T-helper 9 cell (primary cell): Measurements from ENCODE around the gene CLUH.

Experiments used
- DNase-seq: peaks from one replicate; pipeline ENCODE4 v3.0.0-alpha.2; 2020

The CLUH gene

DNA sequence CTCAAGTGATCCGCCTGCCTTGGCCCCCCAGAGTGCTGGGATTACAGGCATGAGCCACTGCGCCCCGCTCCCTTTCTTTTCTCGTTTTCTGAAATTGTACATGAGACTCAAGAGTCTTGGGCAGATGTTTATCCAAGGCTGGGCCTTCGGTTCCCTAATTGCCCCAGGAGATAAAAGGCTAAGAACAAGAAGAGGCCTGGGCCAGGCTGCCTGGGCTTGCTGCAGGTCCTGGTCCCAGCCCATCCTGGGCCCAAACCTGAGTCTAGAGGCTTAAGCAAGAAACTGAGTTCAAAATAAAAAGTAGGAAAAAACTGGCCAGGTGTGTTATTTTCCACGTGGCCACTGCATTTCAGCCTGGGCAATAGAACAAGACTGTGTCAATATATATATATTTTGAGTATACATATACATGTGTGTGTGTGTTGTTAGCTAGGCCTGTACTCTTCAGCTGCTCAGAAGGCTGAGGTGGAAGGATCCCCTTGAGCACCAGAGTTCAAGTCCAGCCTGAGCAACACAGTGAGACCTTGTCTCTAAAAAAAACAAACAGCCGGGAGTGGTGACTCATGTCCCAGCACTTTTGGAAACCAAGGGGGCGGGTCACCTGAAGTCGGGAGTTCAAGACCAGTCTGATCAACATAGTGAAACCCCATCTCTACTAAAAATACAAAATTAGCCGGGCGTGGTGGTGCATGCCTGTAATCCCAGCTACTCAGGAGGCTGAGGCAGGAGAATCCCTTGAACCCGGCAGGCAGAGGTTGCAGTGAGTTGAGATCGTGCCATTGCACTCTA lies 6.8 kb upstream of the CLUH start:
- no peak for DNase-seq

DNA sequence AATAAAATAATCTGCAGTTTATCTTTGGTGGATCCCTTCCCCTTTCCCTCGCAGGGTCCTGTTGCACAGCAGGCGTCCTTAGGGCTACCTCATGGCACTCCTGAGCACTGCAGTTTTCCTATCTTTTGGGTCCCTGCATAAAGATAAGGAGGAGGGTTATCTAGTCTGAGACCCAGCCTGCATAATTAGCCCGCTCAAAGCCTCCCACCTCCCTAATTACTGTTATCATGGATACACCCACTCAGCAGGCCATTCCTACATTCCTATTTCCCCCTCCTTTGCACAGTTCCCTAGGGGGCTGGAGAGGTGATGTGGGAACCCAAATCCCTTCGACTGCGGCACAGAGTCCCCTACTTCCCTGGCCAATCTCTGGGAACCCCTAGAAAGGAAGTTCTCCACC lies 5.1 kb upstream of the CLUH start:
- no peak for DNase-seq

DNA sequence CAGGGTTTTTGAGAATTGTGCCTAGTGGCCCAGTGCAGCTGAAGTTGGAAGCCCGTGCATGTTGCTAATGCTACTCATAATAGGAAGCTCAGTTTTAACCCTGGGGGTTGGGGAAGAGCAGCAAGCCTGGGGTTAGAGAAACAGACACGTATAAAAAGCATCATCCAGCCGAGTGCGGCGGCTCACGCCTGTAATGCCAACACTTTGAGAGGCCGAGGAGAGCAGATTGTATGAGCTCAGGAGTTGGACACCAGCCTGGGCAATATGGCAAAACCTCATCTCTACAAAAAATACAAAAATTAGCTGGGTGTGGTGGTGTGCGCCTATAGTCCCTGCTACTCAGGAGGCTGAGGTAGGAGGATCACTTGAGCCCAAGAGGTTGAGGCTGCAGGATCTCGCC lies 2.3 kb upstream of the CLUH start:
- DNase-seq = no peak

DNA sequence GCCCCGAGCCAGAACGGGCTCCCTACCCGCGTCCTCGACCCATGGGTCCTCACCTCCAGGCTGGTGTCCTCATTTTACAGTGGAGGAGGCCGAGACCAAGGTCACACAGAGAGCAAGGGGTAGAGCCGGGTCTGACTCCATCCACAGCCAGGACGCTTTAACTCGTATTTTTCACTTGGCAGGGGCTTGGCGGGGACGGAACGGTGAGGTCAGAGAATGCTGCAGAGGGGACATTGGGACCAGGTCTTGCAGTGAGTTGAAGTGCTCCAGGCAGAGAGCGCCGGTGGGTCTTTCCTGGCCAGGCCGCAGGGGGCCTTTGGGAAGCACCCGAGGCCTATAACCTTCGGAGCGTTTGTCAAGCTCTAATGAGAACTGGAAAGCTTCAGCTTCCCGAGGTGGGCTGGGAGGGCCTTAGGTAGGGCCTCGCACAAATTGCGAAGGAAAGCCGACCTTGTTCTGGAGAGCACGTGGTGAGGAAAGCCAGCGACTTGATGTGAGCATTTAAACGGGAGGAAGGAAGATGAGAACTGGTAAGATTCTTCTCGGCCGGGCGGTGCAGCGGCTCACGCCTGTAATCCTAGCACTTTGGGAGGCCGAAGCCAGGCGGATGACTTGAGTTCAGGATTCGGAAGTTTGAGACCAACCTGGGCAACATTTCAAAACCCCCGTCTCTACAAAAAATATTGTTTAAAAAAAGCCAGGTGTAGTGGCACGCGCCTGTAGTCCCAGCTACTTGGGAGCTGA lies 908 bp upstream of the CLUH start:
- no peak for DNase-seq

DNA sequence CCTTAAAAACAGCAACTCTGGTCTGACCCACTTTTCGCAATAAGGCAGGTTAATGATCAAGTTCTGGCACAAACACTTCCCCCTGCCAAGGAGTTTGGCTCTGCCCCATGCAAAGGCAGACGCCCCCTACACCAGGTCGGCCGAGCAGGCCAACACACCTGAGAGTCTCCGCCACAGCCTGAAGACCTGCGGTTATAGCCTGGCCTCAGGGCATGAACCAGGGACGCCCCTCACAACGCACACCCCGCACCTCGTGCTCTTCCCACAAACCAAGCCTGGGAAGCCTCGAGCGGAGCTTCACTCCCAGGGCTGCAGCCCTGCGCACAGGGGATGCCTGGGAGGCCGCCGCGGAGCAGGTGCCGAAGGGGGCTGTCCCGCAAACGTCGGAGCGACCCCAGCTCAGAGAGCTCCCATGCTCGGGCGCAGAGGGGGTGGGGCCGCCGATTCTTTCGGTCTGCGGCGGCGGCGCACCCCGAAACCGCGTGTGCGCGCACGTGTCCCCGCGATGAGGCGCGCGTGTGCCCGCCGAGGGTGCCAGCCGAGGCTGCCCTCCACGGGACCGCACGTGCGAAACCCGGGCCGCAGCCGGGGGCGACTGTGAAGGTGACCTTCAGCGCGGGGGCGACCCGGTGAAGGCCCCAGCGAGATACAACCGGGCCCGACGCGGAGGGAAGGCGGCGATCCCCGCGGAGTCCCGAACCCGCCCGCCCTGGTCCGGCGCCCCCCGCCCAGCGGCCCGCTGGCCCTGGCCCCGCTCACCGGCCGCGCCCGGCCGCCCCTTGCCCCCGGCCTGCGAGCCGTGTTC lies 559 bp downstream of the CLUH start:
- no peak for DNase-seq

DNA sequence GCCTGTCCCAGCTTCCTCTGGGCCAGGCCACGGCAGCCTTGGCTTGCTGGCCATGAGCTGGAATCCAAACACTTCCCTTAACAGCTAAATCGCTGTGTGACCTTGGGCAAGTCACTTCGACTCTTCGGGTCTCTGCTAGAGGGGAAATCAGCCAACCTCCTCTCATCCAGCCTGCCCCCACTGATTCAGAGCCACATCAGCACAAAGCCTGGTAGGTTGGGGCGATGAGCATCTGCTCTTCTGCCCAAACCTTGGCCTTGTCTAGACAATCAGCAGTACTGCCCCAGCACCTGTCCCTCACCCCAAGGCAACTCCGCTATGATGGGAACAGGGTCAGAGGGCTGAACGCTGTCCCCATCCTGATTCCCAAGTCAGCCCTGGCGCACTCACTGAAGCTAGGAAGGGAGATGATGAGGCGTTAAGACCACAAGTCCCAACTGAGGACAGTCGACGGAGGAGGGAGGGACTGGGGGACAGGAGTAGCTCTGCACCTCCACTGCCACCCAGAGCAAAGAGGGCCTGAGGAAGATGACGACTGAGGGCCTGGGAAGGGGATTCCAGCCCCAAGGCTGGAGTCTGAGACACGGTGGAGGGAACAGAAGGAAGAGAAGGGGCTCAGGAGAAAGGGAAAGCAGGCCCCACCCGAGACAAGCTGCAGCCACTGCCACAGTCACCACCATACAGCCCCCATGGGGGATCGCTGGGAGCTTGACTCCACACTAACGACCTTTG lies 1.3 kb downstream of the CLUH start:
- DNase-seq = no peak

DNA sequence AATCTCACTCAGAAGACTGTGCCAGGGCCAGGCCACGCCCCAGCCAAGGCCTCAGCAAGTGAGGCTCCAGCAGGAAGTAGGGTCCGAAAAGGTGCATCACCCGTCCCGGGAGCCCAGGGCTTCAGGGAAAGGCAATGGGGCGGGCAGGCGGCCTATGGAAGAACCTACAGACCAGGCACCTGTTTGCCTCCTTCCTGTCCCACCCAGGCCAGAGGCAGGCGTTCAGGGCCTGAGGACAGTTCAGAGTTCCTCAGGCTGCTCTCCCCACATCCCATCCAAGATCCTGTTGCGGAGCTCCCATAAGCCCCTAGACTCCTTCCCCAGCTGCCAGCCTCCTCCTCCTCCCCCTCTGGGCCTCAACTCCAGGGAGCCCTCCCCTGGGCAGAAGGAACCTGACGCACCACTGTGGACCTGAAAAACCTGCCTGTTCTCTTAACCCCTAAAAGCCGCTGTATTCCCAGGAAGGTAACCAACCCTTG lies 2.3 kb downstream of the CLUH start:
- DNase-seq = no peak

DNA sequence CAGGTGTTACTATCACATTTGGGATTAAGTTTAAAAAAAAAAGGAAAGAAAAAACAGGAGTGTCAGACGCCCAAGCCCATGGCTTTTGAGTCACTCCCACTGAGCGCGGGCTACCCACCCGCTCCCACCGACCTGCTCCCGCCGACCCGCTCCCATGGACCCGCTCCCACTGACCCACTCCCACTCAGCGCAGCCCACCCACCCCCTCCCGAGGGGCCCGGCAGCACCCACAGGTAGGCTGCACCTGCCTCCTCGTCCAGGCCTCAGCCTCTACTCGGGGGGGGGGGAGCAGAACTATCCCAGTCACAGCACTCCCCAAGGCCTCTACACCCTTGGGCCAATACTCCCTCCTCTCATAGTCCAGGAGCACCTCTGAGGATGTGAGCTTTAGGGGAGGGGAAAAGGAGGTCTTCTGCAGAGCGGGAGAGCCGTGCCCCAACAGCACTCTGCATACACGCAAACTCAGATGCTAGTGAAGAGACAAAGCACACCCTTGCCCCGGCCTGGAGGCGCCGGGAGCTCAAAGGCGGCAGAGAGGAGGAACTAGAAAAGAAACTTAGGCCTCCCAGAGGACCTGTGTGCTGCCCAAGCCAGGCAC lies 2.9 kb downstream of the CLUH start:
- no peak for DNase-seq

DNA sequence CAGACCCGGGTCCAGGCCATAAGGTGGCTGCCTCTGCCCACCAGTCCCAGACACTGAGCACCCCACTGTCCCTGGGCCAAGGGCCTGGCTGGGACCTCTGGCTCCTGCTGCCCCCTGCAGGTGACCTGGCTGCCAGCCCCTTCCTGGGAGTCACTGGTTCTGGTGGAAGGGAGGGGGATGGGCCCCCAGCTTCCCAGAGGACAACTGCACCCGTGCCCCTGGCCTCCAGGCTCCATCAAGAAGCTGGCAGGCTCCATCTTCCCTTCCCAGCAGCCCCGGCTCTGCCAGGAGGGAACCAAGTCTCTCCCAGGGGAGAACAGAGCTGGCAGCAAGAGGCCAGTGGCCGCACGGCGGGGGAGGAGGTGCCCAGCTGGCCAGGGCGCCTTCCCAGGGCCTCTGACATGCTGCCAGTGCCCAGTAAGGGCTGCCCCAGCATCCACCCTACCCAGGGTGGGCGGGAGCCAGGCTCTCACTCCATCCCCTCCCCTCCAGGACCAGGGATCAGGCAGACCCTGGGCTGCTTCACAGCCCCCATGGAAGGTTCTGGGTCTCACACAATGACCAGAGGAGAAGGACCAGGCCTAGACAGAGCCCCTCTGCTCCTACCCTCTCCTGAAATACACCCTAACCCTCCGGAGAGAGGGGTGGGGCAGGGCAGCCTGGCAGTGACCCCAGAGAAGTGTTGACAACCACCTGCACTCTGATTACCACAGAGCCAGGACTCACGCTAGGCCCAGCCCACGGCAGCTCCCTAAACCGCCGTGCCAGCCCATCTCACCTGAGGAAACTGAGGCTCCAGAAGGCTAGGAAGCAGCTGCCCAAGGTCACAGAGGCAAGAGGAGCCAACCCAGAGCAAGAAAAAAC lies 3.6 kb downstream of the CLUH start:
- DNase-seq = no peak

DNA sequence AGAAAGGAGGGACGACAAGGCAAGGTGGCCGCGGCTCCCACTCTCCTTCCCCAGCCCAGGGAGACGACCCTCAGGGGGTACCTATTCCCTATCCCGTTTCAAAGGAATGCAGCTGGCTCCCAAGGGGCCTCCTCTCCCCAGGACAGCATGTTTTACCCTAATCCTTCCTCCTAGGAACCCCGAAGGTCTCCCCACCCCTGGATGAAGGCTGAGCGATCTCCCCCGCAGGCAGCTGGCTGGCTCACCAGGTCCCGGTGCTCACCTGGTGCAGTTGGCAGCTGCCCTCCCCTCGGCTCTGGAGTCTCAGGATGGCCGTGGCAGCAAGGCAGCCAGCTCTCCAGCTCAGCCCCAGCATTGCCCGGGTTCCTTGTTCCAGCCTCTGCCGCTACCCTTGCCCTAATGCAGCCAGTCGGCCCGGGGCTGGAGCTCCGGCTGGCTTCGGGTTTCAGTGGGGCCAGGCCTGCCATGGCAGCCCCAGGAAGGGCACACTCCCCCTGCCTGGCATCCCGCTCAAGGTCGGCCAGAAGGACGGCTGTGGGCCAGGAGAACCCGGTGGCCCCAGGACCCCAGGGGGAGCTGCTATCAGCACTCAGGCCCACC lies 4.6 kb downstream of the CLUH start:
- DNase-seq = no peak

DNA sequence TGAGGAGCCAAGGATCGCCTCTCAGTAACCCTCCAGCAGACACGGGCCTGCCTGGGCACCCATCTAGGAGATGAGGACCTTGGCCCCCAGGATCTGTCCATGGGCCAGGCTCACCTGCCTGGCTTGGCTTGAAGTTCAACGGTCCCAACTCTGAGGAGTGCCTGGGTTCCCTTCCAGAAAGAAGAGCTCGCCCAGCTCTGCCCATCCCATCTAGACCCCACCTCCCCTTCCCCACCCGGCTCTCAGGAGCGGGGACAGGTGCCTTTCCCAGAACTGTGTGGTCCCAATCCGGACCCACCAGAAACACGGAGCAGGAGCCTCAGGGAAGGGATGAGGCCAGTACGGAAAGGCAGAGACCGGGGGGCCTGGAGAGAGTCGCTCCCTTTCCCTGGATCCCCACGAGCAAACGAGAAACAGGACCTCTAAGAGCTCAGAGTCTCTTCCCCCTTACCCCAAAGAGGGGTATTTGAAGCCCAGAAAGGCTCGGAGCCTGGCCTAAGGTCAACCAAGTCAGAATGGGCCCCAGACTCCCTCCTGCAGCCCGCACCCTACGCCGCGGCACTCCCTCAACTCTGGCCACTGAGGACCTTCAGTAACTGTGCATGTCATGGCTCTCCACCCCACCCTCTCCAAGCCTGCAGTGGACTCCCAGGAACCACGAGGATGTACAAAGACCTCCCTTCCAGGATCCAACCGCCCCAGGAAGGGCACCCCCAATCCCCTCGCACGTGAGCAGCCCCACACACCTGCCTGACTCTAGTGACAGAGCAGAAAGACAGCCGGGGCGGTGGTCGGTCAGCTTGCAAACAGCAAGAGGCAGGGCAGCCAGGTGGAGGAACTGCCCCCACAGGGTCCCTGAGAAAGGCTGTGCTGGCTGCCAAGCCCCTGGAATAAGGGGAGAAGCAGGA lies 5.4 kb downstream of the CLUH start:
- no peak for DNase-seq

DNA sequence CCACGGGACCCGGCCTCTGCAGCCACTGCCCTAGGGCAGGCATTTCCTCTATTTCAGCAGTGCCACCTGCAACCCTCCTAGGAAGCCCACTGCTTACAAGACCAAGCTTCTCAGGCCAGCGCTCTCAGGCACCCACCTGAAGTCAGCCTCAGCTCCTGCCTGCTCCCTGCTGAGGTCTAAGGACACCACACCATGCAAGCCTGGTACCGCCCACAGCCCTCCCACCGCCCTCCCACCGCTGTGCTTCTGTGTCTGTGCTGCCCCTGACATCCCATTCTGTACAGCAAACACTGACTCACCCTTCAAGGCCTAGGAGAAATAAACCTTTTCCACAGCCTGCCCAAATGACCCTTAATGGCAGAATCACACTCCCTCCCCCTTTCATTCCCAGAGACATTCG lies 6.3 kb downstream of the CLUH start:
- DNase-seq = no peak

DNA sequence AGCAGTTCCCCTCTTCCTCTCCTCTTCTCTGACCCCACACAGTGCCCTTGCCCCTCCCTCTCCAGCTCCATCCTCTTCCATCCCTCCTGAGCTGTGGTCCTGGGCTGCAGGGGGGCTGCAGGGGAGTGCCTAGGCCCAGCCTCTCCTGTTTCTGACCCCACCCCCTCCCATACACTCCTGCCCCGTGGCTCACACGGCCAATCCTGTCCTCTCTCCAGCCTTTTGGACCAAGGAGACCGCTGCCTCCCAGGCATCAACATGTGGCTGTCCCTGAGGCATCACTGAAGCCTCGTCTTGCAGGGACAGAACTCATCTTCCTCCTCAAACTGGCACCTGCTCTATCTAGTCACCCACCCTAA lies 6.7 kb downstream of the CLUH start:
- no peak for DNase-seq

DNA sequence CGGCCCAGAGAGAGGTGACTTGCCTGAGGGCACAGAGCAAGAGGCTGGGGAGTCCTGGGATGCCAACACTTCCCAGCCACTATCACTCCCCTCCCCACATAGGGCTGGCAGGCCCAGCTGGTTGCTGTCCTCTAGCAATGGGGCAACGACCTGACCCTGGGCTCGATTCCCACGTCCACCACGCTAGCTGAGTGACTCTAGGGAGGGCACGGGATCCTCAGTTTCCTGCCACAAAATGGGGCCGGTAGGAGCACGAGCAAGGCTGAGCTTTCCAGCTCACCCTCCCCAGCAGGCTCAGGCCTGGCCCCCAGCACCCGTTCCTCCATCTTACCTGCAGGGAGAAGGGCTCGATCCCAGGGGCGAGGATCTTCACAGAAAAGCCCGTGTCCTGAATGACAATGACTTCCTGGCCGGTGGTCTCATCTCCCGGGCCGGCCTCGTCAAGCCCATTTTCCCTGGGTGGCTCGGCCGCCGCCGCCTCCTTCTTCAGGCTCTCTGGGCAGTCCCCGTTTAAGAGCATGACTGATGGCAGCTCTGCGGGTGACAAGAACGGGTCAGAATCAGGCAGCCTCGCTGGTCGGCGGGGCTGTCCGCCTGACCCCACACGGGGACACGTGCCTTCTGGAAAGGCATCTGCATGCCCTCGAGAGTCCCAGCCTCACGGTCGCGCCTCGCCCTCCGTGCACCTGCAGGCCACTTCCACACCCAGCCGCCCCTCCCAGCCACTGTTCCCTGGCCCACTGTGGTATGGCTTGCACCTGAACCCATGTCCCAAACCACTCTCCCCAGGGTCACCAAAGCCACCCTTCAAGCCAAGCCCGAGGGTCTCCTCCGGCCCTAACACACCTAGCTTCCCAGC lies 7.3 kb downstream of the CLUH start:
- no peak for DNase-seq

DNA sequence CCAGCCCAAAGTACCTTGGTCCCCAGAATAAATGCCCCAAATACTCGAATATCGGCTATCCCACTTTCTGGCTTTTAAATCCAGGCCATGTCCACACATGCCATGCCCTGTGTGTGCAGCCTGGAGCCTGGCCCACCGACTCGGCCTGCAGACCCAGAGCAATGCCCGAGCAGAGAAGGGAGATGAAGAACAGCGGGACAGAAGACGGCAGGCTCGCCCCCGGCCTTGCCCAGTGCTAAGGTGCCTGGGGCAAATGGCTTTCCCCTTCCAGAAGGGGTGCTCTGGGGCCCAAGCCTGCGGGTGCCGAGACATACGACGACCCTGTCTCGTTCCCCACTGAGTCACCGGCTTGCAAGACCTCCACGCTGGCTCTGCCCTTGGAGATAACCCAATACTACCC lies 8.0 kb downstream of the CLUH start:
- DNase-seq = no peak

DNA sequence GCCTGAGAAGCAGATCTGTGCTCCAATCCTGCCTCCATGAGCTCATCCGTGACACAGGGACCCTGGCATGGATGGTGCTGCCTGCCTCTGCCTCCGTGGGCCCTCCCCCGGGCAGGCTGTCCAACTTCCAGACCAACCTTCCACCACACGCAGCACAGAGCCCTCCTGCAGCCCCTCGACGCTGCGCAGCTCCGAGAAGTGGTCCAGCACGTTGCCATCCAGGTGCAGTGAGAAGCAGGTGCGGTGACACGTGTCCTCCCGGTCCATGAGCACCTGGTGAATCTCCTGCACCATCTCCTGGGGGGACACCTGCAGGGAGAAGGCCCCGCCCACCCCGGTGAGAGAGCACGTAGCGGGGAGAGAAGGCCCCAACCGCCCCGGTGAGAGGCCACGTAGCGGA lies 8.4 kb downstream of the CLUH start:
- no peak for DNase-seq

DNA sequence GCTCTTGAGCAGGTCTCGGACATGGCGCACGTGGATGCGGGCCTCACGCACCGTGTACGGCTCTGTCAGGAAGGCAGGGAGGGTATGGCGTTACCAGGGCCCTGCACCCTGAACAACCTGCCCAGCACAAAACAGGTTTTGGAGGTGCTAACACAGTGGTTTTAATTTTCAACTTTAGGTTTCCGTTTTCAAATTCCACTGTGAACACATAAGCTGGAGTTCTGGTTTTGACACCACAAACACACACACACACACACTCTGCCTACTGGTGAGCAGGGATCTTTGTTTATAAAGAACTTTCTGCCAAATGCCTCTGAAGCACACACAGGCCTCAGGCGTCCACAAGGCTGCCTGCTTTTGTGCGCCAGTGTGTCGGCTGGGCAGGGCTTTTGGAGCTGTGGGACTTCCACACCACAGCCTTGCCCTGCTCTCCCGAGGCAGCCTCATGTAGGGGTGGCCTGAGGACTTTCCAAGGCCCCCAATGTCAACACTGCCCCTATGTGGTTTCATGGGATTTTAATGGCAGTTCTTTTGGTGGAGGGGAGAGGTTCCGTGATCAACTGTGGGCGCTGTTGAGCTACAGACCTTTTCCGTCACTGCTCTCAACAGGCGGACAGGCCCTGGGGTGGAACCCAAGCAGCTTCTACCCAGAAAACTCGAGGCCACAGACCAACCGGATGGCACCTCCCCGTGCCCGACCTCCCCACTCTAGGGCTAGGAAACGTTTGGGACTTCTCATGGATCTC lies 9.4 kb downstream of the CLUH start:
- no peak for DNase-seq
